Measurements from ENCODE around the gene TBC1D25.

Gene TBC1D25

GRCh38 chrX:48560056-48560455, 20.5 kb downstream of the TBC1D25 start:
- DNase-seq (ENCODE audit: low read depth in 2 of 2): no peak

- DNase-seq (ENCODE audit: low read depth in 2 of 2): no peak
Measured at GRCh38 chrX:48560681-48561080, 21.2 kb downstream of the TBC1D25 start.

GRCh38 chrX:48569958-48570357, 30.4 kb downstream of the TBC1D25 start:
- DNase-seq (ENCODE audit: low read depth in 2 of 2): no peak

GRCh38 chrX:48573690-48574269, 34.3 kb downstream of the TBC1D25 start:
- DNase-seq (ENCODE audit: low read depth in 2 of 2): no peak

- peak; percentile 75 to 89 for DNase-seq (ENCODE audit: low read depth in 2 of 2)
Measured at GRCh38 chrX:48574270-48575266, 35.1 kb downstream of the TBC1D25 start, which contains the start of gene RBM3. Gene RBM3 (plus strand): TSS chrX:48574484. CDS start chrX:48575181, 697 bp downstream.

- no peak for DNase-seq (ENCODE audit: low read depth in 2 of 2)
Measured at GRCh38 chrX:48575642-48576041, 36.1 kb downstream of the TBC1D25 start.

GRCh38 chrX:48576108-48576507, 36.6 kb downstream of the TBC1D25 start:
- DNase-seq (ENCODE audit: low read depth in 2 of 2): no peak

GRCh38 chrX:48578661-48579128, 39.2 kb downstream of the TBC1D25 start:
- DNase-seq (ENCODE audit: low read depth in 2 of 2): no peak

- no peak for DNase-seq (ENCODE audit: low read depth in 2 of 2)
Measured at GRCh38 chrX:48579259-48579658, 39.7 kb downstream of the TBC1D25 start.

- no peak for DNase-seq (ENCODE audit: low read depth in 2 of 2)
Measured at GRCh38 chrX:48580662-48581061, 41.1 kb downstream of the TBC1D25 start.

GRCh38 chrX:48584698-48585097, 45.2 kb downstream of the TBC1D25 start:
- no peak for DNase-seq (ENCODE audit: low read depth in 2 of 2)

GRCh38 chrX:48589482-48590162, 50.1 kb downstream of the TBC1D25 start:
- DNase-seq (ENCODE audit: low read depth in 2 of 2): no peak

GRCh38 chrX:48590203-48591103, 50.9 kb downstream of the TBC1D25 start:
- no peak for DNase-seq (ENCODE audit: low read depth in 2 of 2)

- DNase-seq (ENCODE audit: low read depth in 2 of 2): no peak
Measured at GRCh38 chrX:48591255-48591791, 51.8 kb downstream of the TBC1D25 start.

GRCh38 chrX:48592971-48593370, 53.5 kb downstream of the TBC1D25 start:
- DNase-seq (ENCODE audit: low read depth in 2 of 2): no peak

- no peak for DNase-seq (ENCODE audit: low read depth in 2 of 2)
Measured at GRCh38 chrX:48595929-48596328, 56.4 kb downstream of the TBC1D25 start.

- peak; percentile 80 to 85 for DNase-seq (ENCODE audit: low read depth in 2 of 2)
Measured at GRCh38 chrX:48597353-48598264, 58.1 kb downstream of the TBC1D25 start, which contains the start of gene WDR13. Gene WDR13 (plus strand): TSS chrX:48597492. CDS start chrX:48597997, 505 bp downstream.

GRCh38 chrX:48598614-48599013, 59.1 kb downstream of the TBC1D25 start:
- no peak for DNase-seq (ENCODE audit: low read depth in 2 of 2)

GRCh38 chrX:48599341-48599740, 59.8 kb downstream of the TBC1D25 start:
- DNase-seq (ENCODE audit: low read depth in 2 of 2): no peak

- no peak for DNase-seq (ENCODE audit: low read depth in 2 of 2)
Measured at GRCh38 chrX:48600226-48600625, 60.7 kb downstream of the TBC1D25 start.

Measured in activated CD8-positive, alpha-beta memory T cell treated with anti-CD3 and anti-CD28 coated beads for 4 hours (primary cell).